Jurkat, Clone E6-1 (cell line): Measurements from ENCODE around the gene TIAM2.
"Not testable (repeated sequence)": the region's sequence is repeated elsewhere in the genome, so short reads cannot be mapped to it uniquely, and the experiment has no call there.

Experiments
- DNase-seq: peaks from one replicate; pipeline ENCODE4 v3.0.0-alpha.2; 2011; ENCODE audit warnings: low read depth, low spot score
- H3K4me3 ChIP-seq: 2 replicates; pipeline ENCODE4 v1.5.1; 2011; ENCODE audit warnings: mild to moderate bottlenecking, low read length, control low read depth, moderate library complexity

The TIAM2 gene

DNA sequence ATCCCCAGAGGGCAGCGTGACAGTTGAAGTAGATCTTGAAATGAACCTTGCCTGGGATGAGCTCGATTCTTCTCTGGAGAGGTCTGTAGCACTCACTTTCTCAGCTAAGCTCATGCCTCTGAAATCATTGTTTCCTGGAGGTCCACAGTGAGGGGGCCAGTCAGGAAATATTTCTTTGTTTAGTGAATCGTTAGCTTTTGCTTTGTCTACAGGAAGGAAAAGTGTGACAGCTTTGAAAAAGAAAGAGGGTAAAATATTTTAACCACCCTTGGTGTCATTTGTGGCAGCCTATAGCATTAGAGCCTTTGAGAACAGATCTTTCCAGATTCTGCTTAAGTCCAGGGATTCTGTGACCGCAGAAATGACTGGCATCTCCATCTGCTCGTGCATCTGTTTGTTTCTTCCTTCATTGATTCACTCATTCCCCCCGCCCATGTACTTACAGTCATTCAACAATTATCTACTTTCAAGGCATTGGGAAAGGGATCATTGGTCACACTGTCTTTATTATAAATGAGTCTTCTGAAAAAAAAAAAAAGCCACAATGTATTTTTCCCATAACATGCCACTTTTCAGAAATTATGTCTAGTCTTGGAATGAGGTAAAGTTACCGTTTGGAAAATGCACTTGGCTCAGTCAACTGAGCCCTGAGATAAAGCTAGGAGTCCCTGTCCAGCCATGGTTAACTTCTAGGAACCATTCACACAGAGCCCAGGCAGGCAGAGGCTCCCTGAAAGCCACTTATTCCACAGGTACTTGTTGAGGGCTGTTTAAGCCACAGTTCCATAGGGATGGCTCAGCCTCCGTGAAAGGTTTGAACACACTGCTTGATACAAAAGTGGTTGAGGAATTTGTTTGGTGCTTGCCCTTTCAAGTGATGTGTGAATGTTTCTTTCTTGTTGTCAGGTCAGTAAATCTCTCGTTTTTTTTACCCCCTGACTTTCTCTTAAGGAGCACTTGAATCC is 86.0 kb downstream of the TIAM2 start:
- no peak overlapping the region for H3K4me3 ChIP-seq
- no peak for DNase-seq

DNA sequence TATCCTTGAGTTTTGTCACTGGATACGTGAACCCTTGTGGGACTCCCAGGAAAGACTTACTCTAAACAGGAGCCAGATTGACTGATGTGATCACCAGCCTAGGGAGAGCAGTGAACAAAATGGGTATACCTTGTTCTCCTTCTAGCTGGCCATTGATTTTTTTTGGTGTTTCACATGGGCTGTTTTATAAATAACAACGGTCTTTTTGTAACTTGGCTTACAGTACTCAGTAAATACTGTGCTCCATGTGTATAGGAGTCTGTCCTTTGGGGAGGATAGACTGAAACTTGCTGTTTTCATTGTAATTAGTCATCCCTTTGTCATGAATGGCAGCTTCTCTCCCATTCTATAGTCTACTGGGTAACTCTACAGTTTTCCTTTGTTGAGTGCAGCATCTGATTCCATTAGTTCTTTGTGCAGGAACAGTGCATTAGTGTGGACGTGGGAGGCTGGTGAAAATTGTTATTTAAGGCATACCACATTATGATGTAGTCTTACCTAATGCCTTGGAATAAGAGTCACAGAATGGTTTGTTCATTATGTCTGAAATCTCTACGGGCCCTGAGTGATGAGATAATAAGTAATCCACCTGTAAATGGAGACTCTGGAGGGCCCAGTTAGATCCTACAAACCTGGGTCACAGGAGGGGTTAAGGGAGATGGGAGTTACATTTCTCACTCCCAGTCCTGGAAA is 89.5 kb downstream of the TIAM2 start:
- DNase-seq: no peak
- no peak overlapping the region for H3K4me3 ChIP-seq

DNA sequence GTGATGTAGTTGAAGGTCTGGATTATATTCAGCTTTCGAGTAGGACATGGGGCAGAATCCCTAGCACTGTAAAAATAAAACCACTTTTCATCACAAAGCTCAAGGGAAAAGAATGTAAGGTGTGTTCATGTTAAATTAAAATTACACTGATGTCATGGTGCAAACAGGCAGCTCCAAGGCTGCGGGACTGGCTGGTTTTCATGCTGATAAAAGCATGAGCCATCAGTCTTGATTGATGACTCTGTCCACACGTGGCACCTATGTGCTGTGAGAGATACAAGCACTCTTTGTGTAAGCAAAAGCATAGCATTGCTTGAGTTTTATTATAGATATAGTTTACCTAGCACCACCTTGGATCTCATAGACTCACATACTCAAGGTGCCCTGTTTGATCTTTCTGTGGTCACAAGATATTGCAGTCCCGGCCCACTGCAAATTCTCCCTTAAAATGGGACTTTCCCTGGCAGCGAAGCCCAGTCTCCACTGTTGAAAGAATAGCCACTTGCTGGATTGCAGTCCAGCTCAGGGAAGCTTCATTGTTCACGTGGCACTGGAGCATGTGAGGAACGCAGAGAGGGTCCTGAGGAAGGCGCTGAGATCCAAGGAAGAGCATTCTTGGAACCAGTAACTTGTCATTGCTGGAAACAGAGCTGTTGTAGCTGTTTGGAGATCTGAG is 90.6 kb downstream of the TIAM2 start:
- DNase-seq: no peak
- H3K4me3 ChIP-seq: no peak overlapping the region

DNA sequence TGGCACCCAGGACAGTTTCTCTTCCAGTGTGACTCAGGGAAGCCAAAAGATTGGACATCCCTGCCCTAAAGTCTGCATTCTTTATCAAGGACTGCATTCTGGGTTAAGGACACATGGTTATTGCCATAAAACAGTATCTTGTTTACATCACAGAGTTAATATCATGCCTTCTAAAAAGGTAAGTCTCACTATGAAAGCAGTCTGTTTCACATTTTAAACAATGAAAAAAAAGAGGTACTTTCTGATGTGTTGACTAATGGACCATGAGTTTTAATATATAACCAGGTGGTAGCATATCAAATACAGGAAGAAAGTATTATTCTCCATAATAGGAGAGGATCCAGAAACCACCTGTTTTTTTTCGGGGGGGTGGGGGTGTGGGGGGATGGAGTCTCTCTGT is 93.7 kb downstream of the TIAM2 start:
- DNase-seq: no peak
- H3K4me3 ChIP-seq: no peak overlapping the region

DNA sequence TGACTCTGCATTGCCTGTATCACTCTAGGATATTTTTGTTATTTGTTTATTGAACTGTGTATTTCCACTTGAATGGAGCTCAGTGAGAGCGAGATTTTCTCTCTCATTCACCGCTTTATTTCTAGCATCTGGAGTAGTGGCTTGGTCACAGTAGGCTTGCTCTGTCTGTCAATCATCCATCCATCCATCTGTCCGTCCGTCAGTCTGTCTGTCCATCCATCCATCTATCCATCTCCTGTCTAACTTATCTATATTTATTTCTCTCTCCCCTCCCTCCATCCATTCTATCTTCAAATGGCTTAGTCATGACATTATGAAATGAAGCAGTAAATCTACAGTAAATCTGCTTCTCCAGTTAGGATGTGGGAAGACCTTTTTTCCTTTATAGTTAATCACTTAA is 94.6 kb downstream of the TIAM2 start:
- H3K4me3 ChIP-seq: no peak overlapping the region
- no peak for DNase-seq

DNA sequence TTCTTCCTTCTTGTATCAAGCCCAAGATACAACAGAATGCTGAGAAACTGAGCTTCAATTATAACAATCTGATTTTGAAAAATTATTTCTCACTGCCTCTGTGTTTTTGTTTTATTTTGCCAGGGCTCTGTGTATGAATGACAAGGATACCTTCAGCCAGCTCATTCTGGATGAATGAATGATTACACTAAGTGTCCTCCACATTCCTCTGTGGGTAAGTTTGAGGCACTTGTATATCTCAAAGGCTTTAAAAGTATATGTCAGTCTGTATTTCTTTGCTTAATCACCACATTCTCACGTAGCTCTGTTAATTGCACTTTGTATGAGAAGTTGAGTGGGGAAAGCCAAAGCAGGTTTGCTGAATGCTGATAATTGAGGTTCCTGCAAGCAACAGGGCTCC is 95.1 kb downstream of the TIAM2 start:
- H3K4me3 ChIP-seq: no peak overlapping the region
- no peak for DNase-seq

DNA sequence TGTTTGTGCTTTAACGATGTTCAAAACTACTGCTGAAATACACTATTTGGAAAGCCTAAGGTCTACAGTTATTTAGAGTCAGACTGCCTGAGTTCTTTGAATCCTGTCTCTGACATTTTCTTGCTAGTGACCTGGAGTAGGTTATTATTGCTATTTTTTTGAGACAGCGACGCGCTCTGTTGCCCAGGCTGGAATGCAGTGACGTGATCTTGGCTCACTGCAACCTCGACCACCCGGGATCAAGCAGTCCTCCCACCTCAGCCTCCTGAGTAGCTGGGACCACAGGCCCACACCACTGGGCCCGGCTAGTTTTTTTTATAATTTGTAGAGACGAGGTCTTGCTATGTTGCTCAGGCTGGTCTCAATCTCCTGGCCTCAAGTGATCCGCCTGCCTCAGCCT is 96.6 kb downstream of the TIAM2 start:
- H3K4me3 ChIP-seq: no peak overlapping the region
- no peak for DNase-seq

DNA sequence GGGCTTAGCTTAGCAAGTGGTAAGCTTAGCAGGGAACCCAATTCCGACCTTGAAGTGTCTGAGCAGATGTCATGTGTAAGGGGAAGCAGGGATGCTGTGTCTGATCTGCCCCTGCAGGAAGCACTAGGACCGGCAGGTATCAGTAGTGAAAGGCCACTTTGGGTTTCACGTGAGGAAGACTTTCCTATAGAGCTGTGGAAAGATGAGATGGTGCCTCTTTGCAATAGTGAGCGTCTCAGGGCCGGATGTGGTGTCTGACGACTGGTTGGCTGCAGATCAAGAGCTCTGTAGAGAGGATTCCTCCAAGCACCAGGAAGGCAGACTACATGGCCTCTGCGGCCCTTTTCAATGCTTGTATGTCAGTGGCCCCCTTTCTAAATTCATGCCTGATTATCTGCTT is 98.3 kb downstream of the TIAM2 start:
- no peak overlapping the region for H3K4me3 ChIP-seq
- DNase-seq: peak; percentile 80

DNA sequence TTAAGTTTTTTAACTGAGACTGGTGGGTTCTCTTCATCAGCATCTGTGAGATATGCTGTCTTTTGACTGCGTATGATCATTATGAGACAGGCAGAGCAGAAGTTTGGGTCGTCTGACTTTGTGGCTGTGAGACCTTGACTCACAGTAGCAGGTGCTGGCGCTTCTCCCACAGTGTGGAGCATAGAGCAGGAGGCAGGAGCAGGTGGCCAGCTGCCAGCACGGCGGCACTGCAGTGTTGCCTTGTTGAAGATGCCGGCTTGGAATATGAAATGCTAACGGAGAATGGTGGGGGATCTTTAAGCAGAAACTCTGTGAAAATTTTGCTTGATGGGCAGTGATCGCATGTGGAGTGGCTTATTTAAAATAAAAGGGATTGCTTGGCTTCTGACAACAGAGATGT is 105.0 kb downstream of the TIAM2 start:
- no peak overlapping the region for H3K4me3 ChIP-seq
- no peak for DNase-seq

DNA sequence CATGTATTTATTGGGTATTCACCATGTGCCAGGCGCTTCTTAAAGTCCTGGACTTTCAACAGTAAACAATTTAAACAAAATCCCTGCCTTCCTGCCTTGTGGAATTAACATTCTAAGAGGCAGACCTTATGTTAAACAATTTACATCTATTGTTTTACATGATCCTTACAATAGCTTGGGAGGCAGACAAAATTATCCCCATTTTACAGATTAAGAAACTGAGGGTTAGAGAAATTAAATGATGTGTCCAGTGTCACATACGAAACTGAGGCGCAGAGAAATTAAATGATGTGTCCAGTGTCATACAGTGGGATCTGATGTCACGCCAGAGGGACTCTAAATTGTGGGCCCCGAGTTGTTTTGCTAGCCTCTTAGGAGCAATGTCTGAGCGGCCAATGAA is 105.5 kb downstream of the TIAM2 start:
- no peak overlapping the region for H3K4me3 ChIP-seq

DNA sequence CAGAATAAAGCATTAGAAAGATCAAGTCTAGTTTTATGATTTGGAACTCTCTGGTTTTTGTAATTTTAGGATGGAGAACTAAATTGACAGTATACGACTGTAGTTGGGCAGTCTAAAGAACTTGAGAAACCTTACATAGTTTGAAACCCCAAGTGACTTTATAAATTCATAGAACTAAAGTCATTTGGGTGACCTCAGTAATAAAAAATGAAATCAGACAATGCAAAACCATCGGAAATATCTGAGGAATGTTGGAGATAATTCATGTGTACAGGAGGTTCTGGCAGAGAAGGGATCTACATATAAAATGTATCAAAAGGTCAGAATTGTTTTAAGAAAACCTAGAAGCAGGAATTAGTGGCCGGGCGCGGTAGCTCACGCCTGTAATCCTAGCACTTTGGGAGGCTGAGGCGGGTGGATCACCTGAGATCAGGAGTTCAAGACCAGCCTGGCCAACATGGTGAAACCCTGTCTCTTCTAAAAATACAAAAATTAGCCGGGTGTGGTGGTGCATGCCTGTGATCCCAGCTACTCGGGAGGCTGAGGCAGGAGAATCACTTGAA is 108.0 kb downstream of the TIAM2 start:
- DNase-seq, H3K4me3 ChIP-seq: not testable (repeated sequence)

More for the DNA sequence above, 105.5 kb downstream of the TIAM2 start:
- no peak for DNase-seq

DNA sequence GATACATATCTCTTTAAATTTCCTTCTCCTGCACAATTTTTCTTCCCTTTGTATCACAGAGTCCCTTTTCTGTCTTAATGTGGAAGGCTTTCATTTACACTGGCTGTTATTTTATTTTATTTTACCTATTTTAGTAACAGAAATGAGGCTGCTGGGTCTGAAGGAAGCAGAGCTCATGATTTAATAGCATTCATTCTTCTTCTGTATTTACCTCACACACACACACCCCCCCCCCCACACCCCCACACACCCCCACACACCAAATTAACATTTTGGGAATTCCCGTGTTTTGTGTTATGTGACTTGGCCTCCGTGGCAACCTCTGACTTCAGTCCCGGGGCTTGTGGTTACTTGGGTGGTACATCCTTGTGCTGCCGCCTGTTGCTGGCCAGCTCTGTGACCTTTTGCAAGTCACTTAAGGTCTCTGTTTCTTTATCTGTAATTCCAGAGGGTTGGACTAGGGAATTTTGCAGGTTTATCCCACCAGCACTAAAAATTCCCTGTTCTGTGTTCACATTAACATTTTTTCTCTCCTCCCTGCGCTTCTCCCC is 108.8 kb downstream of the TIAM2 start:
- no peak overlapping the region for H3K4me3 ChIP-seq
- DNase-seq: no peak

DNA sequence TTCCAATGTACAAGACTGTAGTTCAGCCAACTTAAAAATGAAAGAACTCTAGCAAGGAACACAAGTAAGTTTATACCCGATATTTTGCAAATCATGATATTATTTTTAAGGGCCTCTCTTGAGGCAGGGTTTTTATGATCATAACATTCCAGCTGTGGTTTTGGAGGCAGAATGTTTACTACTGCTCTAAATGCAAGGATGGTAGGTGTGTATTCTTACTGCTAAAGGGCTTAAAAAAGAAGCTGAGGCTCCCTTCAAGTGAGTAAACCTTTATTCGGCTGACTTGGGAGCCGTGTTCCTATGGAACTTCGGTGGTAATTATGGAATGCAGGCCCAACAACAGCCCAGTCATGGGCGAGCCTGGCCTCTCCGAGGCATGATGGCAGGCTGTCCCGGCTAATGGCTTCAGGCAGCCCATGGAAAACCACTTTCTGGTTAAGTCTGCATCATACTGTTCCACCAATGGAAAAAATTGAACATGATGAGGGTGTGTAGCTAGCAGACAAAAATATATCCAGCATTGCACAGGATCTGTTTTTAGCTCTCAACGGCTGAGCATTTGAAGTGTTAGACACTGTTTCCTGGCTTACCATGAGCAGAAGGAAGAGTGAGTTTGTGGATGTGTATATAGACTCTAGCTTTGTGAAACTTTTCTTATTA is 111.5 kb downstream of the TIAM2 start:
- H3K4me3 ChIP-seq: no peak overlapping the region
- DNase-seq: no peak

DNA sequence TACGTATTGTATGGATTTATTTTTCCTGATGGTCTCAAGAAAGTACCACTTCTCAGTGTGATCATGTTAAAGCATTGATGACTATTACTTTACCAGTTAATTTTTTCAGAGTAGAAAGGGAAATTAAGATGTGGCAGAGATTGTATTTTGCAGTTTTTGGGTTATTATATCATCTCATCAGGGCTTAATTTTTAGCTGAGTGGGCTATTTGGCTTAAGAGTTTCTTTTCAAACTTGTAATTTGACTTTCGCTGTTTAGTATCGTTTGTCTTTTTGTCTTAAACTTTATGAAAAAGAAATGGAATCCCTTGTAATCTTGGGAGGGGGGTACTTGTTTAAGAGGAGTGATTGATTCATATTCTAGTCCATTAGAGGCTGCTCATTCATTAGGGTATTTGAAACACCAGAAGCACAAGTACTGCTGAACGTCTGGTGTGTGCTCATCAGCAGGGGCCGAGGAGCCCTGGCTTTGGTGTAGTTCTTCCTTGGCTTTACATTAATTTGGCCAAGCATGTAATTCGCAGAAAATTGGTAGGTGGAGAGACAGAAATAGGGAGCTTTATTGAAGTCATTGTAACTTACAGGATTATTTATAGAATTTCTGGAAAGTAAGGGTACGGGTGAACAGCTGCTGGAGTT is 112.4 kb downstream of the TIAM2 start:
- no peak overlapping the region for H3K4me3 ChIP-seq
- no peak for DNase-seq

DNA sequence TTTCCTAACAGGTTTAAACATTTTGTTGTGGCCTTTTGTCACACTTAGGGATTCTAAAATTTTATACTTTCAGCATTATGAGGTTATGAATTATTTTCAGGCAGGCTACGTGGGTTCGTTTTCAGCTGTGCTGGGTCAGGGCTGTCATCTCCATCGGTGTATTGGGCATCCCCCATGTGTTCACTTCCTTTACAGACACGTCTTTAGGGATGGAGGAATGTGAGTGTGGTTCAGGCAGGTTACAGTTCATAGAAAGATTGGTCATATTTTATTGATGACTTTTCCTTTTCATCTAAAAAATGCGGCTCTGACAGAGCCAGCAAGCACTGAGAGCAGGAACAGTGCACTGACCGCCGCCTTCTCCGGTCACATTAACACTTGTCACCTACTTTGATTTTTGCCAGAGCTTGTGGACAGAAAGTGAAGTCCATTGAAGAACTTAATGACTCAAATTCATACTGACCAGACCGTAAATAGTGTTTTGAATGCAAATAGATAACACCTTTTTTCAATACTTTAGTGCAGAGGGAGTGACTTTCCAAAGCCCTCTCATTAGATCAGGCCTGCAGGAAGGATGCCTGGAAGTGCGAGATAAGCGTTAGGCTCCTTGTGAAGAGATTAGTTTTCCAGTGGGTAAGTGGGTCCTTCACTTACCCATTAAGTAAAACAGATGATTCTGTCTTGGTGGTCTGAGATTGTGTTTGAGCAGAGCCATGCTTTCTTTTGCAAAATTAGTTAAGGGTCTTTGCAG is 113.1 kb downstream of the TIAM2 start:
- no peak for DNase-seq
- no peak overlapping the region for H3K4me3 ChIP-seq

DNA sequence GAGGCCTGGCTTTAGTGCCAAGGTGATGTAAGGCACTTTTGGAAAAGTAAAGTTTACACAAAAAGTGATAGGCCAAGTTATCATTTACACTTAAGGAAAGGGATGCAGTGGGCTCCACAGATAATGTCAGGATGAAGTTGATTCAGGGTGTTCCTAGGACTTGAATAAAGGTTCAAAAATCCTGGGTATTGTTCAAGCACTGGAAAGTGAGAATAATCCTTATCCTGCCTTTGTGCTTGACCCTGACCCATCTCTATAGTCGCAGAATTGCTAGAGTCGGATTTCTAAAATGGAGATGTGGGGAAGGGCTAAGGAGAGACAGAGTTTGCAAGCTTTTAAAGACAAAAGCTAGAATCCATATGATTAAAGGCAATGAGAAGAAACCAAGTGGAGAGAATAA is 115.6 kb downstream of the TIAM2 start:
- no peak for DNase-seq
- H3K4me3 ChIP-seq: no peak overlapping the region

DNA sequence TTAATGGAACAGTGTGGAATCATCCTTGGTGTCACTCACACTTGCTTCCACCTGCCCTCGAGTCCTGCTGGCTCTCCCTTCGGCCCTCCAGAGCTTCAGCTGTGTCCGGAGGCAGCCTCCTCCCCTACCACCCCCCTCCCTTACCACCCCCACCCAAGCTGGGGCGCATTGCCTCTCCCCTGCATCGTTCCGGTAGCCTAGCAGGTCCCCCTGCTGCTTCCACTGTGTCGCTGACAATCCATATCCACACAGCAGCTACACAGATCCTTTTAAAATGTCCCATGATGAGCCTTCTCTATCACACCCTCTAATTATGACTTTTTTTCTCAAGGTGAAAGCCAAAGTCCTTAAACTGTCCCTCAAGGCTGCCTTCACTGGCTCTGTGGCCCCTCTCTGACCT is 117.6 kb downstream of the TIAM2 start:
- no peak overlapping the region for H3K4me3 ChIP-seq
- no peak for DNase-seq
